Caco-2 (cell line): Measurements from ENCODE around the gene PRTN3. TPM values are rescaled to one million over a fixed set of nuclear protein-coding genes. Genes with fewer than 3 reads are reported as not detected.
"Not testable (repeated sequence)": the region's sequence is repeated elsewhere in the genome, so short reads cannot be mapped to it uniquely, and the experiment has no call there.

Experiments
- BruUV-seq: library from RNA; stranded (reverse); fragments of 400-500 nt; replicated peaks from 2 replicates; lab custom pipeline; 2021; lab: Mats Ljungman, UMichigan
- CTCF ChIA-PET: fragments of 300-600 bp; sonication (Branson Sonifier 250); formaldehyde crosslinking; loops from one replicate; lab custom pipeline; 2022; ENCODE audit warnings: antibody characterized with exemption; lab: Charles Lee
- POLR2A ChIA-PET: fragments of 300-600 bp; sonication (Branson Sonifier 250); formaldehyde crosslinking; loops from one replicate; lab custom pipeline; 2022; ENCODE audit warnings: antibody characterized with exemption; lab: Charles Lee
- DNase-seq, 2 experiments: peaks; one replicate each; pipeline versions ENCODE4 v3.0.0 to v3.0.0-alpha.2; 2020 to 2022
- H3K27me3 ChIP-seq: replicated peaks from 2 replicates; pipeline ENCODE4 v1.6.0; 2011; ENCODE audit warnings: low read length; ENCODE audit not compliant: control insufficient read depth, insufficient read depth
- H3K36me3 ChIP-seq: 2 replicates; pipeline ENCODE4 v1.5.1; 2011; ENCODE audit warnings: low read length; ENCODE audit not compliant: control insufficient read depth, insufficient read depth
- H3K4me1 ChIP-seq: fragments of 250-450 bp; sonication (Bioruptor Pico); 2 replicates; pipeline ENCODE4 v1.5.1; 2020; ENCODE audit warnings: mild to moderate bottlenecking
- H3K4me3 ChIP-seq: 2 replicates; pipeline ENCODE4 v1.5.1; 2011; ENCODE audit warnings: low read depth, mild to moderate bottlenecking, control low read depth, low read length
- H3K9me3 ChIP-seq: fragments of 250-450 bp; sonication (Bioruptor Pico); 2 replicates; pipeline ENCODE4 v1.5.1; 2020; ENCODE audit warnings: mild to moderate bottlenecking, moderate library complexity
- H3K27ac Mint-ChIP-seq: one replicate; pipeline ENCODE4 v1.8.0; 2022; ENCODE audit warnings: mixed read lengths; ENCODE audit not compliant: unreplicated experiment
- H3K27me3 Mint-ChIP-seq: one replicate; pipeline ENCODE4 v1.8.0; 2022; ENCODE audit warnings: mixed read lengths; ENCODE audit not compliant: insufficient read depth, unreplicated experiment
- H3K36me3 Mint-ChIP-seq: one replicate; pipeline ENCODE4 v1.8.0; 2022; ENCODE audit warnings: mild to moderate bottlenecking, mixed read lengths; ENCODE audit not compliant: insufficient read depth, unreplicated experiment
- H3K4me1 Mint-ChIP-seq: one replicate; pipeline ENCODE4 v1.8.0; 2022; ENCODE audit warnings: low read depth, mixed read lengths; ENCODE audit not compliant: unreplicated experiment
- H3K4me3 Mint-ChIP-seq: one replicate; pipeline ENCODE4 v1.8.0; 2022; ENCODE audit warnings: mild to moderate bottlenecking, moderate library complexity, mixed read lengths; ENCODE audit not compliant: unreplicated experiment
- H3K9me3 Mint-ChIP-seq: one replicate; pipeline ENCODE4 v1.8.0; 2022; ENCODE audit warnings: mixed read lengths; ENCODE audit not compliant: unreplicated experiment
- CTCF ChIP-seq, 2 experiments: fragments of 200-600 bp in 1 of 2; IDR thresholded peaks; 1 replicate in 1 of 2; 2 replicates in 1 of 2; pipeline versions ENCODE4 v1.5.1 to v1.8.0; 2011 to 2022; ENCODE audit warnings: antibody characterized with exemption in 1 of 2, control low read depth in 1 of 2, inconsistent platforms in 1 of 2, low read depth in 1 of 2, low read length in 1 of 2, mild to moderate bottlenecking in 1 of 2, moderate library complexity in 1 of 2; ENCODE audit not compliant: insufficient read depth in 1 of 2, severe bottlenecking in 1 of 2, unreplicated experiment in 1 of 2
- intact Hi-C: fragments of 100-400 bp; cut with micrococcal nuclease; formaldehyde crosslinking; loops from one replicate; pipeline ENCODE4 v1.10.0; 2022; ENCODE audit not compliant: unreplicated experiment
- total RNA-seq: library from RNA; stranded (reverse); gene quantifications from 2 replicates; pipeline ENCODE4 v1.2.3, GENCODE V29; 2022

The PRTN3 gene
- total RNA-seq, 1 experiment from 2014 or later, result 0.29 TPM

- DNase-seq, result no peak
- H3K27me3 Mint-ChIP-seq, result no peaks in the 10 kb centered on the region
- H3K4me1 ChIP-seq, result no peaks in the 10 kb centered on the region
- H3K27ac Mint-ChIP-seq, result no peak overlapping the region
- H3K9me3 Mint-ChIP-seq, result no peaks in the 10 kb centered on the region
- no peaks in the 10 kb centered on the region for H3K36me3 ChIP-seq
- no peaks in the 10 kb centered on the region for H3K27me3 ChIP-seq
- BruUV-seq, result no TSS peak
- H3K4me1 Mint-ChIP-seq, result no peaks in the 10 kb centered on the region
- no peak for TF ChIP-seq CTCF (IDR thresholded peaks at IDR 0.05; ENCODE audit: insufficient read depth in 1 of 2, low read depth in 1 of 2, low read length in 1 of 2, severe bottlenecking in 1 of 2, unreplicated experiment in 1 of 2)
- ChIA-PET CTCF (no interaction called here), POLR2A (no interaction called here)
- H3K4me3 ChIP-seq, result no peak overlapping the region
- no peaks in the 10 kb centered on the region for H3K36me3 Mint-ChIP-seq
- no peaks in the 10 kb centered on the region for H3K9me3 ChIP-seq
- H3K4me3 Mint-ChIP-seq, result no peak overlapping the region
- intact Hi-C loops, result no loop called here
Measured at GRCh38 chr19:853014-853585, 12.3 kb downstream of the PRTN3 start.

GRCh38 chr19:853614-854220, 12.9 kb downstream of the PRTN3 start:
- intact Hi-C loops, H3K4me1 Mint-ChIP-seq, H3K36me3 ChIP-seq, H3K9me3 Mint-ChIP-seq, H3K4me3 Mint-ChIP-seq, H3K4me3 ChIP-seq, CTCF ChIA-PET, H3K27me3 Mint-ChIP-seq, H3K27ac Mint-ChIP-seq, H3K4me1 ChIP-seq, BruUV-seq, H3K36me3 Mint-ChIP-seq, DNase-seq, H3K9me3 ChIP-seq, POLR2A ChIA-PET, H3K27me3 ChIP-seq: not testable (repeated sequence)

- POLR2A ChIA-PET, result interaction anchor here (0.6 kb wide), 1 partner anchor 59 kb away, joined by 3 read pairs; no protein-coding TSS in a partner anchor
- Mint-ChIP-seq H3K4me1 (no peaks in the 10 kb centered on the region), H3K27ac (no peak overlapping the region), H3K36me3 (peaks cover under 1% of the 10 kb centered on the region), H3K4me3 (no peak overlapping the region), H3K27me3 (no peaks in the 10 kb centered on the region), H3K9me3 (no peaks in the 10 kb centered on the region)
- no peak for TF ChIP-seq CTCF (IDR thresholded peaks at IDR 0.05; ENCODE audit: insufficient read depth in 1 of 2, low read depth in 1 of 2, low read length in 1 of 2, severe bottlenecking in 1 of 2, unreplicated experiment in 1 of 2)
- Histone ChIP-seq H3K27me3 (no peaks in the 10 kb centered on the region), H3K4me1 (0 out of 2 replicates have a peak, but pooled peaks cover 2% of the 10 kb centered on the region), H3K4me3 (no peak overlapping the region), H3K9me3 (no peaks in the 10 kb centered on the region), H3K36me3 (no peaks in the 10 kb centered on the region)
- no peak for DNase-seq
- BruUV-seq, result no TSS peak
- CTCF ChIA-PET, result interaction anchor here (0.5 kb wide), 1 partner anchor 113 kb away, joined by 3 read pairs; no protein-coding TSS in a partner anchor
- intact Hi-C loops, result no loop called here
Measured at GRCh38 chr19:854549-854948, 13.8 kb downstream of the PRTN3 start.
